A549 treated with AZD9567 at 1 μM for 4 hours (cell line): ENCODE results near the gene GLRB. TPM values are rescaled to one million over a fixed set of nuclear protein-coding genes. Genes with fewer than 3 reads are reported as not detected.

Experiments used
- total RNA-seq: library from RNA; stranded (reverse); fragments of 200-300 nt; extraction: Qiagen RNA extraction; gene quantifications from 5 replicates; pipeline ENCODE4 v1.2.3, GENCODE V29; 2022; ENCODE audit not compliant: insufficient read depth

GLRB gene
- 0.73 to 0.98 TPM (median 0.81 TPM) in 4 of 5 replicates, not detected in the other for total RNA-seq

DNA sequence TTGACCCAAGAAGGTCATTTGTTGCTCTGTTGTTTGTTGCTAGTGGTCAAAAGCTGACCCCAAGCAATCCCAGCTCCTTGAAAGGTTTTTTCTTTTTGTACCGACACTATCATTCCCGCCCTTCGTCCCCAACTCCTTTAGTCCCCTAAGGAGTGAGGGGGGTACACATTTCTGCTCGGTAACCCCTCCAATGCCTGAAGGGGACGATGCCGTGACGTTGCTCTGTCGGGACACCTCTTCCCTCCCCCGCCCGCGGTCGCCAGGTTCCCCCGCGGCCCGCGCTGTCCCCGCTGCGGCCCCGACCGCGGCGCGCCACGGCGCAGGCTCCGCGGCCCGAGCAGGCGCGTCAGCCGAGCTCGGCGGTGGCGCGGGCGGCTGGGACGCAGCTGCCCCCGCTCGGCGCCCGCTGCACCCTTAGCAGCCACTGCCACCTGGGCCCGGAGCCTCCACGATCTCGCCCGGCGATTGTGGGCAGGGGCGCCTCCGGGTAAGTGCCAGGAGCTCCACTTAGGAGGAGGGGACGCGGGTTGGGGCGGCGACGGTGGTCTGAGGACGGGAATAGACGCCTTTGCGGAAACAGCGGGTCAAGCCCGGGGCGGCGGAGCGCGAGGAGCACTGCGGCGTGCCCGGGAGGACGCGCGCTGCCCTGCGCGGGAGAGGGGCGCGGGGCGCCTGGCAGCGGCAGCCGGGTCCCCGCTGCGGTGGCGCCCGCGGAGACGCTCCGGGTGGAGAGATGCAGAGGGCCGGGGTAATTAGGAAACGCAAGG lies at the start of gene GLRB:
GLRB (plus strand) TSS at position 340 of the 767 bp plus-strand sequence. CDS start 1,875 bp downstream, outside the sequence.

GRCh38 chr4:157220371-157220881 lies 144.5 kb downstream of the GLRB start, which contains the start of gene GRIA2:
TSS of gene GRIA2 (plus strand) at chr4:157220728. CDS start at chr4:157221043, 315 bp downstream.

Other genes starting within 250 kb of the GLRB start
- gene PDGFC, start 104.4 kb upstream of the GLRB start, total RNA-seq: 1.8 to 3.5 TPM (median 2.2 TPM) in 5 replicates
- not detected in 5 replicates for gene GRIA2, start 144.6 kb downstream of the GLRB start, total RNA-seq